HEK293T (cell line): Measurements from ENCODE around the gene LIPA.

Experiments
- ARNT ChIP-seq: fragments of 450-650 bp; IDR thresholded peaks from 2 replicates; pipeline ENCODE4 v1.6.1; 2017; ENCODE audit warnings: mild to moderate bottlenecking
- BHLHE40 ChIP-seq: fragments of 450-650 bp; IDR thresholded peaks from 2 replicates; pipeline ENCODE4 v1.6.1; 2016; ENCODE audit warnings: mild to moderate bottlenecking, moderate library complexity, borderline replicate concordance
- CTBP1 ChIP-seq: fragments of 450-650 bp; IDR thresholded peaks from 2 replicates; pipeline ENCODE4 v1.6.1; 2016; ENCODE audit warnings: borderline replicate concordance
- ELF4 ChIP-seq: fragments of 450-650 bp; IDR thresholded peaks from 2 replicates; pipeline ENCODE4 v1.6.1; 2017; ENCODE audit warnings: antibody characterized with exemption
- FOXA1 ChIP-seq: fragments of 450-650 bp; IDR thresholded peaks from 2 replicates; pipeline ENCODE4 v1.6.1; 2016; ENCODE audit warnings: mild to moderate bottlenecking
- FOXK2 ChIP-seq: fragments of 450-650 bp; IDR thresholded peaks from 2 replicates; pipeline ENCODE4 v1.6.1; 2016; ENCODE audit warnings: mild to moderate bottlenecking
- FOXM1 ChIP-seq: fragments of 450-650 bp; IDR thresholded peaks from 2 replicates; pipeline ENCODE4 v1.6.1; 2017; ENCODE audit warnings: mild to moderate bottlenecking, borderline replicate concordance
- HDGF ChIP-seq: fragments of 450-650 bp; IDR thresholded peaks from 2 replicates; pipeline ENCODE4 v1.6.1; 2017; ENCODE audit warnings: antibody characterized with exemption, borderline replicate concordance
- L3MBTL2 ChIP-seq: fragments of 450-650 bp; conservative IDR thresholded peaks from 2 replicates; pipeline ENCODE4 v1.6.1; 2016; ENCODE audit warnings: mild to moderate bottlenecking
- LEF1 ChIP-seq: fragments of 450-650 bp; IDR thresholded peaks from 2 replicates; pipeline ENCODE4 v1.6.1; 2017; ENCODE audit warnings: mild to moderate bottlenecking, borderline replicate concordance
- NFRKB ChIP-seq: fragments of 450-650 bp; IDR thresholded peaks from 2 replicates; pipeline ENCODE4 v1.6.1; 2016; ENCODE audit warnings: mild to moderate bottlenecking, moderate library complexity
- SP1 ChIP-seq: fragments of 450-650 bp; IDR thresholded peaks from 2 replicates; pipeline ENCODE4 v1.6.1; 2017
- SUZ12 ChIP-seq: fragments of 450-650 bp; IDR thresholded peaks from 2 replicates; pipeline ENCODE4 v1.6.1; 2016; ENCODE audit warnings: mild to moderate bottlenecking
- TARDBP ChIP-seq: fragments of 450-650 bp; IDR thresholded peaks from 2 replicates; pipeline ENCODE4 v1.6.1; 2016

DNA sequence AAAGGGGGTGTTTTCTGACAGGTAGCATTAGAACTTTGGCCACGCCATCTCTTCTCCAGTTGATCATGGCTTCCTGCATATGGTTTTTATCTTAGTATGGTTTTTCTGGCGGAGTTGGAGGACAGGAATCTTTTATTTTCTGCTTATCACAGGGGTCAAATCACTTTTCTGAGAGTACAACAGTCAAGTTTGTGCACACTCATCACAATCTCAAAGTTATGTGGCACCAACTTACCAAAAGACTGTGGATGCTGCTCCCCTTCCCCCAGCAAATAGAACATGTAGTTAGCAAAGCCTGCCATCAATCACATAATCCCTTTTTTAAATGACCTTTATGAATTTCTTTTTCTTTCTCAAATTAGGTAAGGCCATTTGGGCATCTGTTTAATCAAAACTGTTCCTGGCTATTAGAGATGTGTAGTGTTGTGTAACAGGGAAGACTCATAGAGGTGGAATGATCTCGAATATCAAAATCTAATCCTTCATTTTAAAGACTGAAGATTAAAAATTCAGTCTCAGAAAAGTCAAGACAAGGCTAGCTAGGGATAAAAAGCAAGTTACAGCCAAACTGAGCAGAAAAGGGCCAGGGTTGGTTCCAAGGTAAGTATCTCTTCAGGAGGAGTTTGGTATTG lies 40.7 kb downstream of the LIPA start:
- TF ChIP-seq FOXA1 (no peak), BHLHE40 (no peak), SP1 (no peak), HDGF (no peak), ARNT (no peak), ELF4 (no peak), FOXK2 (no peak), SUZ12 (no peak), FOXM1 (no peak), TARDBP (no peak), L3MBTL2 (no peak), LEF1 (no peak), NFRKB (no peak), CTBP1 (no peak)
